GM12891 (cell line): ENCODE results near the gene CD300LG.

Source experiments
- POLR2A ChIP-seq: IDR thresholded peaks from 2 replicates; pipeline ENCODE4 v1.6.1; 2011; ENCODE audit warnings: low read depth, low read length, control low read depth
- TAF1 ChIP-seq: IDR thresholded peaks from 2 replicates; pipeline ENCODE4 v1.6.1; 2011; ENCODE audit warnings: low read depth, low read length, control low read depth

DNA sequence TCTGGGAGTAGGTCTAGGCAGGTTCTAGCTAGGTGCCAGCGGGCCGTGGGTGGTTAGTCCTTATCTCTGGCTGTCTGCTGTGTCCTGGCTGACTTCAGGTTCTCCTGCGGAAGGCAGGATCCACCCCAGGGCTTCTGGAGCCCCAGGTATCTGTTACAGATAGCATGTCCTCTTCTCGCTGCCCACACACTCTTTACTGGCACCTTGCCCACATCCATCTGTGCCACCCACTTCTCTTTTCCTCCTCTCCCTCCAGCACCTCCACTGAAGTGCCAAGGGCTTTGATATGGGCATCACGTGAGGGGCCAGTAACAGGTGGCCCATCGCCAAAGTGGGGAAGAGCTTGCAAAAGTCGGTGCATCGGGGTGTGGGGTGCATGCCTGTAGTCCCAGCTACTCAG, 64.9 kb downstream of the CD300LG start:
- TF ChIP-seq TAF1 (no peak), POLR2A (no peak)
